ENCODE data around the gene ARMC3.

- no peak for TF ChIP-seq CTCF (IDR thresholded peaks at IDR 0.05; ENCODE audit: insufficient read depth, low read length)
- no peak for TF ChIP-seq SPI1 (IDR thresholded peaks at IDR 0.05; ENCODE audit: borderline replicate concordance, low read depth)
- no peak for TF ChIP-seq POLR2AphosphoS5 (IDR thresholded peaks at IDR 0.05; ENCODE audit: low read depth)
Observed at GRCh38 chr10:23031318-23031717, 103.5 kb downstream of the ARMC3 start.

All from HL-60 (cell line).